Fibroblast of mammary gland (primary cell): ENCODE data around the gene NPPB.

Source experiments
- DNase-seq: peaks from one replicate; pipeline ENCODE4 v3.0.0-alpha.2; 2010; ENCODE audit warnings: low read depth
- H3K4me3 ChIP-seq: 2 replicates; pipeline ENCODE4 v1.5.1; 2011; ENCODE audit warnings: low read depth, mild to moderate bottlenecking, low read length, moderate library complexity; ENCODE audit not compliant: control insufficient read depth
- CTCF ChIP-seq: conservative IDR thresholded peaks from 2 replicates; pipeline ENCODE4 v1.5.1; 2011; ENCODE audit warnings: low read depth, low read length, inconsistent platforms; ENCODE audit not compliant: control insufficient read depth, insufficient read depth

Gene NPPB

GRCh38 chr1:11874258-11874562 lies 15.5 kb upstream of the NPPB start:
- DNase-seq: no peak
- H3K4me3 ChIP-seq: no peak overlapping the region
- no peak for TF ChIP-seq CTCF

GRCh38 chr1:11873395-11874257 lies 14.9 kb upstream of the NPPB start:
- TF ChIP-seq CTCF: no peak
- no peak for DNase-seq
- H3K4me3 ChIP-seq: no peak overlapping the region

- no peak for DNase-seq
- H3K4me3 ChIP-seq: no peak overlapping the region
- TF ChIP-seq CTCF: no peak
Observed at GRCh38 chr1:11872545-11872944, 13.8 kb upstream of the NPPB start.

GRCh38 chr1:11869650-11870207 lies 11.0 kb upstream of the NPPB start:
- no peak for DNase-seq
- no peak overlapping the region for H3K4me3 ChIP-seq
- TF ChIP-seq CTCF: no peak

GRCh38 chr1:11869104-11869503 lies 10.4 kb upstream of the NPPB start:
- TF ChIP-seq CTCF: no peak
- no peak for DNase-seq
- no peak overlapping the region for H3K4me3 ChIP-seq

- DNase-seq: no peak
- TF ChIP-seq CTCF: no peak
- H3K4me3 ChIP-seq: no peak overlapping the region
Observed at GRCh38 chr1:11868331-11868980, 9.7 kb upstream of the NPPB start.

- H3K4me3 ChIP-seq: no peak overlapping the region
- TF ChIP-seq CTCF: no peak
- no peak for DNase-seq
Observed at GRCh38 chr1:11862890-11863289, 4.1 kb upstream of the NPPB start.
